Right lobe of liver (tissue), 6 donors: Measurements from ENCODE around the gene ALOX15. TPM values are rescaled to one million over a fixed set of nuclear protein-coding genes. Genes with fewer than 3 reads are reported as not detected.
A peak's percentile ranks its signal among the peaks of the same experiment; 100 is the strongest.

Experiments
- ATAC-seq, 4 donors: fragments of 200-7000 bp; cut with Tn5 transposase; one replicate each; pipeline ENCODE4 v1.9.1; 2020; ENCODE audit warnings: mild to moderate bottlenecking in 4 of 4, moderate library complexity in 4 of 4
- DNase-seq, 3 donors: peaks; one replicate each; pipeline ENCODE4 v3.0.0-alpha.2; 2020
- H3K27ac ChIP-seq, 3 donors: fragments of 200-600 bp; one replicate each; pipeline ENCODE4 v1.8.0; 2022
- H3K27me3 ChIP-seq, 2 donors: fragments of 200-600 bp; one replicate each; pipeline ENCODE4 v1.8.0; 2022
- H3K36me3 ChIP-seq, 4 donors: fragments of 200-600 bp; sonication (generic) in 1 of 4; one replicate each; pipeline versions ENCODE4 v1.5.1 to v1.8.0; 2017 to 2022; ENCODE audit warnings: control low read depth in 1 of 4
- H3K4me1 ChIP-seq, 4 donors: fragments of 200-600 bp; sonication (generic) in 1 of 4; one replicate each; pipeline versions ENCODE4 v1.5.1 to v1.8.0; 2017 to 2022; ENCODE audit warnings: control low read depth in 1 of 4
- H3K4me3 ChIP-seq, 3 donors: fragments of 200-600 bp; one replicate each; pipeline ENCODE4 v1.8.0; 2022
- H3K9me3 ChIP-seq, 4 donors: fragments of 200-600 bp; sonication (generic) in 1 of 4; one replicate each; pipeline versions ENCODE4 v1.5.1 to v1.8.0; 2017 to 2022; ENCODE audit warnings: control low read depth in 1 of 4
- CTCF ChIP-seq, 4 donors: fragments of 200-600 bp in 3 of 4; fragments of 450-650 bp in 1 of 4; IDR thresholded peaks; one replicate each; pipeline versions ENCODE4 v1.5.1 to v1.8.0; 2016 to 2022; ENCODE audit warnings: antibody characterized with exemption in 4 of 4, mild to moderate bottlenecking in 2 of 4
- POLR2A ChIP-seq: fragments of 450-650 bp; IDR thresholded peaks from one replicate; pipeline ENCODE4 v1.6.1; 2017; ENCODE audit warnings: antibody characterized with exemption, mild to moderate bottlenecking
- WGBS: methylation state at CpG from one replicate; pipeline ENCODE4 v1.1.6; 2018; ENCODE audit warnings: low coverage, low lambda C conversion rate; ENCODE audit not compliant: insufficient coverage; ENCODE audit errors: missing lambda C conversion rate; 5-methylcytosine and 5-hydroxymethylcytosine counted together
- intact Hi-C, 2 donors: fragments of 100-400 bp; cut with DNase I; formaldehyde crosslinking; loops; one replicate each; pipeline versions ENCODE4 v1.11.2 to v1.14.1; 2022
- total RNA-seq, 6 experiments: library from RNA; depleted of rRNA in 2 of 6; stranded (reverse); fragments of >200 nt in 2 of 6; fragmentation: NEBNext Ultra II Directional in 3 of 6; extraction: Animal tissue kit (Norgen Biotek cat#: 25700) in 3 of 6; gene quantifications; one replicate each; pipeline versions ENCODE4 v1.1.0 to v1.2.4, GENCODE V29; 2016 to 2023
- donor health status: DM: no; HTN: yes; CAD: no.
- donor health status: DM: no; HTN: no; CAD: no.
- donor health status: DM: no; HTN: no; CAD: no.
- donor health status: DM: no; HTN: yes; CAD: no.
- donor health status: DM: no; HTN: yes; CAD: no.

ALOX15 gene
- total RNA-seq, 6 experiments from 2014 or later, result 0.09 to 0.53 (median 0.28) TPM; not detected in 2

- H3K9me3 ChIP-seq, result no peaks in the 10 kb centered on the region
- intact Hi-C loops, result no loop called here
- 34% methylated on average over 11 of the region's 57 CpGs for WGBS
- peaks cover 6 to 7% of the 10 kb centered on the region in 2 donors for H3K27me3 ChIP-seq
- ATAC-seq (no peak), DNase-seq (no peak)
- H3K4me1 ChIP-seq, result peaks cover 0 to 10% (median 3%) of the 10 kb centered on the region in 4 donors
- no peak overlapping the region for H3K4me3 ChIP-seq
- H3K36me3 ChIP-seq, result no peaks in the 10 kb centered on the region
- no peak overlapping the region for H3K27ac ChIP-seq
- no peak for TF ChIP-seq POLR2A
- no peak for TF ChIP-seq CTCF (IDR thresholded peaks at IDR 0.05)
These were observed 56.4 kb downstream of the ALOX15 start for GRCh38 chr17:4584917-4585637.

- Histone ChIP-seq H3K4me3 (peak within 1 kb of the TSS; percentile 21 to 36 (median 33)), H3K9me3 (no peaks in the 10 kb centered on the region), H3K4me1 (peaks cover 0 to 10% (median 3%) of the 10 kb centered on the region in 4 donors), H3K27me3 (peaks cover 6 to 7% of the 10 kb centered on the region in 2 donors), H3K36me3 (no peaks in the 10 kb centered on the region), H3K27ac (no peak within 1 kb of the TSS)
- ATAC-seq, result peak; percentile 5 to 41 (median 14)
- WGBS, result 5% methylated on average over 8 of the region's 100 CpGs
- intact Hi-C loops, result no loop called here
- DNase-seq, result no peak
- TF ChIP-seq POLR2A, result no peak
- TF ChIP-seq CTCF (IDR thresholded peaks at IDR 0.05), result no peak
These were observed 57.2 kb downstream of the ALOX15 start, which contains the start of gene SMTNL2 for GRCh38 chr17:4584101-4584916. SMTNL2 (plus strand) TSS chr17:4584529; CDS start chr17:4584606, 77 bp downstream.

GRCh38 chr17:4583782-4584100 lies 57.7 kb downstream of the ALOX15 start:
- ATAC-seq (peak; percentile 5 to 27 (median 18)), DNase-seq (no peak)
- no peak overlapping the region for H3K27ac ChIP-seq
- peaks cover 0 to 10% (median 3%) of the 10 kb centered on the region in 4 donors for H3K4me1 ChIP-seq
- intact Hi-C loops, result no loop called here
- no peaks in the 10 kb centered on the region for H3K36me3 ChIP-seq
- no peaks in the 10 kb centered on the region for H3K9me3 ChIP-seq
- peaks cover 6 to 7% of the 10 kb centered on the region in 2 donors for H3K27me3 ChIP-seq
- peak overlapping the region; percentile 21 to 36 (median 33) for H3K4me3 ChIP-seq
- TF ChIP-seq CTCF (IDR thresholded peaks at IDR 0.05) (peak in 1 of 4 donors; percentile 13), POLR2A (no peak)
- 64% methylated on average over 4 of the region's 12 CpGs for WGBS

GRCh38 chr17:4583206-4583605 lies 58.3 kb downstream of the ALOX15 start:
- DNase-seq, result no peak
- H3K4me1 ChIP-seq, result peaks cover 0 to 10% (median 3%) of the 10 kb centered on the region in 4 donors
- TF ChIP-seq POLR2A (no peak), CTCF (IDR thresholded peaks at IDR 0.05) (no peak)
- no peak overlapping the region for H3K4me3 ChIP-seq
- intact Hi-C loops, result no loop called here
- peaks cover 6 to 7% of the 10 kb centered on the region in 2 donors for H3K27me3 ChIP-seq
- WGBS, result 83% methylated on average over 2 of the region's 3 CpGs
- no peaks in the 10 kb centered on the region for H3K36me3 ChIP-seq
- no peak for ATAC-seq
- no peaks in the 10 kb centered on the region for H3K9me3 ChIP-seq
- no peak overlapping the region for H3K27ac ChIP-seq
